Keratinocyte (primary cell): ENCODE results near the gene TTN. TPM values are rescaled to one million over a fixed set of nuclear protein-coding genes. Genes with fewer than 3 reads are reported as not detected.

Experiments
- DNase-seq: peaks from one replicate; pipeline ENCODE4 v3.0.0-alpha.2; 2011; ENCODE audit warnings: low read depth, missing footprints, low spot score
- FAIRE-seq: peaks from 2 replicates; lab custom pipeline; 2011; peaks lifted over from hg19 to GRCh38; lab: Jason Lieb, UNC
- H2AFZ ChIP-seq: 2 replicates; pipeline ENCODE4 v1.6.0; 2012; ENCODE audit warnings: low read length, control low read depth, inconsistent platforms; ENCODE audit not compliant: control insufficient read depth
- H3K27ac ChIP-seq: 2 replicates; pipeline ENCODE4 v1.5.1; 2011; ENCODE audit warnings: low read length; ENCODE audit not compliant: control insufficient read depth, insufficient read depth
- H3K27me3 ChIP-seq: 3 replicates; pipeline ENCODE4 v1.6.0; 2011; ENCODE audit warnings: low read length; ENCODE audit not compliant: control insufficient read depth, insufficient read depth; ENCODE audit errors: extremely low read depth
- H3K36me3 ChIP-seq, 2 experiments: 2 replicates in 1 of 2; 3 replicates in 1 of 2; pipeline ENCODE4 v1.5.1; 2011; ENCODE audit warnings: low read length in 2 of 2, mild to moderate bottlenecking in 1 of 2; ENCODE audit not compliant: control insufficient read depth in 2 of 2, insufficient read depth in 2 of 2; ENCODE audit errors: extremely low read depth in 1 of 2
- H3K4me1 ChIP-seq: 3 replicates; pipeline ENCODE4 v1.5.1; 2011; ENCODE audit warnings: low read length; ENCODE audit not compliant: control insufficient read depth, insufficient read depth; ENCODE audit errors: extremely low read depth
- H3K4me2 ChIP-seq: 3 replicates; pipeline ENCODE4 v1.6.0; 2011; ENCODE audit warnings: low read depth, low read length; ENCODE audit not compliant: control insufficient read depth, insufficient read depth; ENCODE audit errors: extremely low read depth
- H3K4me3 ChIP-seq, 3 experiments: fragments of 200-600 bp in 1 of 3; sonication (generic) in 1 of 3; 2 replicates in 2 of 3; 3 replicates in 1 of 3; pipeline ENCODE4 v1.5.1; 2011 to 2016; ENCODE audit warnings: low read length in 3 of 3, mild to moderate bottlenecking in 3 of 3, control low read depth in 2 of 3, inconsistent platforms in 1 of 3, low read depth in 1 of 3, mixed read lengths in 1 of 3, mixed run types in 1 of 3, moderate library complexity in 1 of 3; ENCODE audit not compliant: control insufficient read depth in 2 of 3, insufficient read depth in 2 of 3; ENCODE audit errors: extremely low read depth in 1 of 3
- H3K79me2 ChIP-seq: 2 replicates; pipeline ENCODE4 v1.6.0; 2012; ENCODE audit warnings: low read length; ENCODE audit not compliant: control insufficient read depth, insufficient read depth
- H3K9ac ChIP-seq: 3 replicates; pipeline ENCODE4 v1.6.0; 2011; ENCODE audit warnings: low read length; ENCODE audit not compliant: control insufficient read depth, insufficient read depth; ENCODE audit errors: extremely low read depth
- H3K9me1 ChIP-seq: 3 replicates; pipeline ENCODE4 v1.6.0; 2011; ENCODE audit warnings: low read length; ENCODE audit not compliant: control insufficient read depth, insufficient read depth; ENCODE audit errors: extremely low read depth
- H3K9me3 ChIP-seq: 2 replicates; pipeline ENCODE4 v1.5.1; 2012; ENCODE audit warnings: low read depth, low read length; ENCODE audit not compliant: control insufficient read depth
- H4K20me1 ChIP-seq: 3 replicates; pipeline ENCODE4 v1.6.0; 2011; ENCODE audit warnings: low read length; ENCODE audit not compliant: control insufficient read depth, insufficient read depth; ENCODE audit errors: extremely low read depth
- EZH2 ChIP-seq: IDR thresholded peaks from one replicate; pipeline ENCODE4 v1.6.1; 2012; ENCODE audit warnings: inconsistent platforms, mild to moderate bottlenecking, low read length, moderate library complexity
- dilution Hi-C: fragments of 300-500 bp; cut with MboI; formaldehyde crosslinking; loops from one replicate; pipeline ENCODE4 v1.7.0; 2020; ENCODE audit warnings: low sequenced_read_pairs; ENCODE audit not compliant: extremely low pct_ligation_motif_present
- polyA plus RNA-seq, 5 experiments: library from polyadenylated mRNA; depleted of rRNA in 3 of 5; stranded (reverse) in 3 of 5; stranded (forward) in 1 of 5; unstranded in 1 of 5; fragments of >200 nt; gene quantifications; 1 replicate in 1 of 5; 2 replicates in 3 of 5; 3 replicates in 1 of 5; pipeline versions ENCODE4 v1.2.1 to v1.2.3, GENCODE V29; 2011 to 2012; ENCODE audit warnings: missing spikeins in 2 of 5, low read depth in 1 of 5, low replicate concordance in 1 of 5
- TF ChIP-seq, protein P1 (sequence below), 3 experiments: IDR thresholded peaks in 1 of 3; conservative IDR thresholded peaks in 1 of 3; optimal IDR thresholded peaks in 1 of 3; 2 replicates in 2 of 3; 3 replicates in 1 of 3; pipeline versions ENCODE3 to v1.5.1; 2011; ENCODE audit warnings: low read length in 3 of 3, mild to moderate bottlenecking in 3 of 3, moderate library complexity in 2 of 3, control low read depth in 1 of 3, inconsistent platforms in 1 of 3; ENCODE audit not compliant: insufficient read depth in 2 of 3; ENCODE audit errors: extremely low read depth in 1 of 3

The TTN gene
- polyA plus RNA-seq, 1 donor (not counting 4 experiments of a cell fraction or from before 2014, with no cell fraction given): 0.01 TPM

DNA sequence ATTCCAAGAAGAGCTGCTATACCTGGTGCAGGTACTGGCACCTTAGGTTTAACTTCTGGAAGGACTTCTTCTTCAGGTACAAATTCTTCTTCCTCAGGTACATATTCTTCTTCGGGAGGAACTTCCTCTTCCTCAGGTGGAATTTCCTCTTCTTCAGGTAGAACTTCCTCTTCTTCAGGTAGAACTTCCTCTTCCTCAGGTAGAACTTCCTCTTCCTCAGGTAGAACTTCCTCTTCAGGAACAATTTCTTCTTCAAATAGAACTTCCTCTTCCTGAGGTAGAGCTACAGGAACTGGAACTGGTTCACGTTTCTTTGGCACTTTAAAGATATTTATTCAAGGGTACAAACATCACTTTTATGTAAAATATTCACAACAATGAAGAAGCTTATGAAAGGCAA is 129.6 kb downstream of the TTN start:
- Histone ChIP-seq H3K27ac (no peak overlapping the region), H3K9me1 (no peaks in the 10 kb centered on the region), H3K4me1 (no peaks in the 10 kb centered on the region), H3K9ac (no peak overlapping the region), H3K79me2 (no peaks in the 10 kb centered on the region), H2AFZ (no peak overlapping the region), H3K4me2 (no peak overlapping the region), H3K36me3 (no peaks in the 10 kb centered on the region), H3K4me3 (no peak overlapping the region), H4K20me1 (no peaks in the 10 kb centered on the region), H3K27me3 (no peaks in the 10 kb centered on the region), H3K9me3 (no peaks in the 10 kb centered on the region)
- TF ChIP-seq, protein P1, sequence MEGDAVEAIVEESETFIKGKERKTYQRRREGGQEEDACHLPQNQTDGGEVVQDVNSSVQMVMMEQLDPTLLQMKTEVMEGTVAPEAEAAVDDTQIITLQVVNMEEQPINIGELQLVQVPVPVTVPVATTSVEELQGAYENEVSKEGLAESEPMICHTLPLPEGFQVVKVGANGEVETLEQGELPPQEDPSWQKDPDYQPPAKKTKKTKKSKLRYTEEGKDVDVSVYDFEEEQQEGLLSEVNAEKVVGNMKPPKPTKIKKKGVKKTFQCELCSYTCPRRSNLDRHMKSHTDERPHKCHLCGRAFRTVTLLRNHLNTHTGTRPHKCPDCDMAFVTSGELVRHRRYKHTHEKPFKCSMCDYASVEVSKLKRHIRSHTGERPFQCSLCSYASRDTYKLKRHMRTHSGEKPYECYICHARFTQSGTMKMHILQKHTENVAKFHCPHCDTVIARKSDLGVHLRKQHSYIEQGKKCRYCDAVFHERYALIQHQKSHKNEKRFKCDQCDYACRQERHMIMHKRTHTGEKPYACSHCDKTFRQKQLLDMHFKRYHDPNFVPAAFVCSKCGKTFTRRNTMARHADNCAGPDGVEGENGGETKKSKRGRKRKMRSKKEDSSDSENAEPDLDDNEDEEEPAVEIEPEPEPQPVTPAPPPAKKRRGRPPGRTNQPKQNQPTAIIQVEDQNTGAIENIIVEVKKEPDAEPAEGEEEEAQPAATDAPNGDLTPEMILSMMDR (optimal IDR thresholded peaks at IDR 0.05 in 1 of 3, IDR thresholded peaks at IDR 0.05 in 1 of 3, conservative IDR thresholded peaks at IDR 0.05 in 1 of 3; ENCODE audit: extremely low read depth in 1 of 3, insufficient read depth in 2 of 3, low read length in 3 of 3): no peak
- TF ChIP-seq EZH2: no peak
- DNase-seq: no peak
- dilution Hi-C loops: no loop called here
- no peak for FAIRE-seq

DNA sequence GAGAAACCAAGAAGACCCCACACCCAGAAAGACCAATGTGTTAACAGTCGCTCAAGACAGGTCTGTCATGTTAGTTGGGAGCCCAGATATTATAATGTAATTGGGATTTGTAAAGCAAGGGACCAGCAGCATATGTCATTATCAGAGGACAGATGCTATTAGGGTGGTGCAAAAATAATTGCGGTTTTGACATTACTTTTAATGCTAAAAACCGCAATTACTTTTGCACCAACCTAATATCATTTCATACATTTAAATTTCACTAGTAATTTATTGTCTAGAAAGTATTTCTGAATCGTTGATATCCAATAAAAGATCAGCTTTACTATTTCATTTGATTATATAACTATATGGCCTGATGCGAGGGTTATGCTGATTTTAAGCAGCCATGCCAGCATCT is 131.2 kb downstream of the TTN start:
- Histone ChIP-seq H3K27ac (no peak overlapping the region), H3K4me1 (no peaks in the 10 kb centered on the region), H3K9me1 (no peaks in the 10 kb centered on the region), H3K36me3 (no peaks in the 10 kb centered on the region), H3K9ac (no peak overlapping the region), H2AFZ (no peak overlapping the region), H3K4me2 (no peak overlapping the region), H4K20me1 (no peaks in the 10 kb centered on the region), H3K9me3 (no peaks in the 10 kb centered on the region), H3K4me3 (no peak overlapping the region), H3K27me3 (no peaks in the 10 kb centered on the region), H3K79me2 (no peaks in the 10 kb centered on the region)
- dilution Hi-C loops: no loop called here
- FAIRE-seq: no peak
- DNase-seq: no peak
- TF ChIP-seq, protein P1 (optimal IDR thresholded peaks at IDR 0.05 in 1 of 3, IDR thresholded peaks at IDR 0.05 in 1 of 3, conservative IDR thresholded peaks at IDR 0.05 in 1 of 3; ENCODE audit: extremely low read depth in 1 of 3, insufficient read depth in 2 of 3, low read length in 3 of 3): no peak
- no peak for TF ChIP-seq EZH2
